DMS53 treated with DMSO at 0.1 percent for 48 hours (cell line): Measurements from ENCODE around the gene CD2BP2.
"Not testable (repeated sequence)": the region's sequence is repeated elsewhere in the genome, so short reads cannot be mapped to it uniquely, and the experiment has no call there.

Source experiments
- DNase-seq: peaks from one replicate; lab custom pipeline; 2025; ENCODE audit not compliant: unreplicated experiment; lab: John Stamatoyannopoulos, UW

CD2BP2 gene

DNA sequence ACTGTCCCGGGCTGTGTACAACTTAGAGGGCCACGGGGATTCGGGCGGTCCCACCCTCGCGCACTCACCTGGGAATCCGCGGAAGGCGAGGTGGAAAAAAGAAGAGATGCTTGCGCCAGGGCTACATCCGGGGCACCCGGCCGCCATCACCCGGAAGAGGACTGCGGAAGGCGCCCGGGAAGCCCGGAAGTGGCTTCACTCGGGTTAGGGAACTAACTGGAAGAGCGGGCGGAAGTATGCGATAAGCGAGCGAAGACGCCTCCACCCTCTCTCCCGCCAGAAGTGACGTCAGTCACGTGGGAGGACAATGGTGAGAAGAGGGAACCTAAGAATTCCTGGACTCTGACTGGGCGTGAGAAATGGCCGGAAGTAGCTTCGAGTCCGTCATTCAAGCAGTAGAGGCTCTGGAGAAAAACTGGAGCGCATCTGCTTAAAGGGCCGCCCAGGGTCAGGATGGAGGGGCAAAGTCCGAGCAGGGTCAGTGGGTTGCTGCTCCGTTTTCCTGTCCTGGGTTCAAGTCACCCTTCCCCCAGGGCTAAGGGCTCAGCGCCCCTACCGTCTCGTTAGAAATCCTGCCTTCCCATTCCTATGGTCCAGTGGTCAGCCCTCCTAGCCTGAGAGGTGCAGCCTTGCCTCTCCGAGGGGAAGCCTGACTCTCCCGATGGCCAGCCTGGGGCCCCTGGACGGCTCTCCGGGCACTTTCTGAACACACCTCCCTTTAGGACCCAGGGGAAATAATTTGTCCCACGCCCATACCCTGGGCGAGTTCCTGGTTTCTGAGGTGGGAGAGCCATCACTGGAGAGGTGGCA, at the start of gene CD2BP2:
CD2BP2 (minus strand) TSS at position 165 of the 810 bp plus-strand sequence. CDS start 627 bp downstream, outside the sequence.
- peak; percentile 99 for DNase-seq

- peak; percentile 92 for DNase-seq
These were observed 46.8 kb upstream of the CD2BP2 start for GRCh38 chr16:30401768-30402425.

DNA sequence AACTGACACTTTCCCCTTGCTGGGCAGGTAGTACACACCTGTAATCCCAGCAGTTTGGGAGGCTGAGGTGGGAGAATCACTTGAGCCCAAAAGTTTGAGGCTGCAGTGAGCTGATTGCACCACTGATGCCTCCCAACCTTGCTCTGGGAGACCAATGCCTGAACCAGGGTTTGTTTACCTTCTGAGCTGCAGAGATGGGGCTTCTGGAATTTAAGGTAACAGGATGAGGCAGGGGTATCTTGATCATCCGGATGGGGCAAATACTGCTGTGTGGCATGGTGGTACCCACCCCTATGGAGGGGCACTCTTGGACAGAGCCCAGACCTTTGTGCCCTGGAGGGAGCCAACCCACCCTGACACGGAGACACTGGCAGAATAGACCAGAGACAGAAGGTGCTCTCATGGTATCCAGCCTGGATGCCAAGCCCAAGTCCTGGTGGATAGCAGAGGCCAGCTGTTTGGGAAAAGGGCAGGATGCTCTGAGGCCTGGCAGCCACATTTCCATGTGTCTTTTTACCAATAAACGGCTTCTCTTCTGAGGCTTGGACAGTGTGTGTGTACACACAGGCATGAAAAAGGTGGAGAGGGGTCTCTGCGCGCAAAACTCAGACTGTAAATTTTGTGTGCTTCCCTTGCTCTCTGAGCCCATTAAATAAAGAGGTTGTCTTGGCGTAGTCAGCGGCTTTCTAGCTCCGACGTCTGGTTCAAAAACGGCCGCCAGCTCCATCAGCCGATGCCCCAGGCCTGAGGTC, 44.5 kb upstream of the CD2BP2 start:
- no peak for DNase-seq

- no peak for DNase-seq
These were observed 43.7 kb upstream of the CD2BP2 start for GRCh38 chr16:30398661-30399434.

- DNase-seq: no peak
These were observed 42.9 kb upstream of the CD2BP2 start for GRCh38 chr16:30397776-30398660.

DNA sequence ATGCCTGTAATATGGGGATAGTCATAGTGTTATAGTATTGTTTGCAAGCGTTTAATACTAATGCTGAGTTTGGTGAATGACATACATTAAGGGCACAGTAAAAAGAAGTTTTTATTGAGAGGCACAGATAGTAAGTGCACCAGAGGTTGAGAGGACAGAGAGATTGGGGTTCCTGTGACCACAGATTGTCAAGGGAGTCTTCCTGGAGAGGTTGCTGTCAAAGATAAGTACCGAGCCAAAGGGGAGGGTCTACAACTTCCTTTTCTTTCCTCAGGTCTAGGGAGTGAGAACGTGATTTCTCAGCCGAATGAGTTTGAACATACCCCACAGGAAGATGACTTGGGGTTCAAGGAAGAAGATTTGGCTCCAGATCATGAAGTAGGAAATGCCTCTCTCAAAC, 41.9 kb upstream of the CD2BP2 start:
- DNase-seq: no peak

- DNase-seq: not testable (repeated sequence)
These were observed 41.5 kb upstream of the CD2BP2 start for GRCh38 chr16:30396627-30397026.

DNA sequence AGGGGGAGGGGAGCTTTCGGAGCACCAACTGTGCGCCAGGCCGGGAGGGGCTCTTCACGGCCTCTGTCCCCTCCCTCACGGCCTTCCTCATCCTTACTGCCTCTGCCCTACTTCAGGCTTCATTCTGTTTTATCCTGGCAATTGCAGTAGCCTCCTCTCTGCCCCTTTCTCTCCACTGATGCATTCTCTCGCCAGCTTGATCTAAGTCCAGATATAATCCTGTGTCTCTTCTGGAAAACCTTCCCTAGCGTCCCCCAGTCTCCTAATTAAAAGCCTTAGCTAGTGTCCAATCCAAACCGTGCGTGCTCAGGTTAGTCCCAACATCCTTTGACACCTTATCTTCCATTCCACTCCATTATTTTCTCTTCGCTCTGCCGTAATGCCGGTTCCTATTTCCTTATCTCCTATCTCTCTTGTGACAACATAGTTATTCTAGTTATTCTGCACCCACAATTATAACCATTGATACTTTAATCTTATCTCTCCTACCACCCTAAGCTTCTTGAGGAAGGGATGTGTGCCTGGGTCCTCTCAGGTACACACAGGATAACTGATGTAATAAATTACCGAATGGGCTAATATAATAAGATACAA, 41.0 kb upstream of the CD2BP2 start:
- no peak for DNase-seq

GRCh38 chr16:30395155-30395991, 40.3 kb upstream of the CD2BP2 start, which contains the start of gene ZNF48:
ZNF48 (plus strand) TSS chr16:30395420; CDS start chr16:30395795, 375 bp downstream.
- peak; percentile 66 for DNase-seq

DNA sequence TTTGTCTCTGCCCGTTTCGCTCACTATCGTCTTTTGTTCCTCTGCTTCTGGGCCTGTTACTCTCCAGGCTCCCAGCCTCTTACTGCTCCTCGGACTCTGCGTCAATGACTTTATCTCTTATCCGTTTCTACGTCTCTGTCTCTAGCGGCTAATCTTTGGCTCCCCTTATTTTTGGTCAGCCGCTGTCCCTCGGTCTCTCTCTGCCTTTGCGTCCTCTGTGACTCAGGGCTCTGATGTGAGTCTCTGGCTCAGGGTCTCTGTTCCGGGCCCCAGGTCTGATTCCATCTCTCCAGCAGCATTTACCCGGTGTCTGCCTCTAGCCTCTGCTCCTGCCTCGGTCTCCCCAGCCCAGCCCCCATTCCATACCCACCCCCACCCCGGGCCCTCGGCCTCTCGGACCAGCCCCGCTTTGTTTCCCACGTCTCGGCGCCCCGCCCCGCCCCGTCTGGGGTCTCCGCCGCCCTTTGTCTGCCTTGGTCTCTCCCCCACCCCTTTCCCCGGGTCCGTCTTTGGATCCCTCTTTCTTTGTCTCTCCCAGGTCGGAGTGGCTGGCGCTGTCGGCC, 39.6 kb upstream of the CD2BP2 start:
- DNase-seq: no peak

DNA sequence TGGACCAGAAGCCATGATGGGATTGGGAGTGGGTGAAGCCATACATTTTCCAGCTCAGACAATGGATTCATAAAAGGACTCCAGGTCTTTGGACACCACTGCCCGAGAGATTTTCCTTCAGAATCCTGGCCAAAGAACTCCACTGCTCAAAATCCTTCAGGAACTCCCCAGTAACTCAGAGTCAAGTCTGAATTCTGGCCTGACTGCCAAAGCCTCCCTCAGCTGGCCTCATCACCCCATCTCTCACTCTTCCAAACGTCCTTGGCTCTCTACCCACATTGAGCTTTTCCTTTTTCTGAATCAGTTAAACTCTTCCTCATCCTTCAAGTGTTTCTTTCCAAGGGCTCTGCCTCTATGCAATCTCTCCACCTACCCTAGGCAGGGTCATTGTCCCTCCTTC, 28.4 kb upstream of the CD2BP2 start:
- no peak for DNase-seq

- no peak for DNase-seq
These were observed 27.2 kb upstream of the CD2BP2 start, which contains the start of gene SEPTIN1 for GRCh38 chr16:30382111-30382881. SEPTIN1 (minus strand) TSS chr16:30382561; CDS start chr16:30382542, 19 bp downstream.

GRCh38 chr16:30381291-30382041, 26.4 kb upstream of the CD2BP2 start:
- DNase-seq: no peak

- no peak for DNase-seq
These were observed 25.7 kb upstream of the CD2BP2 start for GRCh38 chr16:30380803-30381208.

- DNase-seq: no peak
These were observed 25.1 kb upstream of the CD2BP2 start for GRCh38 chr16:30380072-30380802.
